HG02938 (cell line): ENCODE results near the gene ATF2.
"Not testable (repeated sequence)": the region's sequence is repeated elsewhere in the genome, so short reads cannot be mapped to it uniquely, and the experiment has no call there.

Experiments
- ATAC-seq: cut with Tn5 transposase; IDR thresholded peaks from one replicate; pipeline ENCODE4 v1.9.1; 2021; ENCODE audit warnings: mild to moderate bottlenecking, moderate library complexity; ENCODE audit not compliant: unreplicated experiment

ATF2 gene

DNA sequence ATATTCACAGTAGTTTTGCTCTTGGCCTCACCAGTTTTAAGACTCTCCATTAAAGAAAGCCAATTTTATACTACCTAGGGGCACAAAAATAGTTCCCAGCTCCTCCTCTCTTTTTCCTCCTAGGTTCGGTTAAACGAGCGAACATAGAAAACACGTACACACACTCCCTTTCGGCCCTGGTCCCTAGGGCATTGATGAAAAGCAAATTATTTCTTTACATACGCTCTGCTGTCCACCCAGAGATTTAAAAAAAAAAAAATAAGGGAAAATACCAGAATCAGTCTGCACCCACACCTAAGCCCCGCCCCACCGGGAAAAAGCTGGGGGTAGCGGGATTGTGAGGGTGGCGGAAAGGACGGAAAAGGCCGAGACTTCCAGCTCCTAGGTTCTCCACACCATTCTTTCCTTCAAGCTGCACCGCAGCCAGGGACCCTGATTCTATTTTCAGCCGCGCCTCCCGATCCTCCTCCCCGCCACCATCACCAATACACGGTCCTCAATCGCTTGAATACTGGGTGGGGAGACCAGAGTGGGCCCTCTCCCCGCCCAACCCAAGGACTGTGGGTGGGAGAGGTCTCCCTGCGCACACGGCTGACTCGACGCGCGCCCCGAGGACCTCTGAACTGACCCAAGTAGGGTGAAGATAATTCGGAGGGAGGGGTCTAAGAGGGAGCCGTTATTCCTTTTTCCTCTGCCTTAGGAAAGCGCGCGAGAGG lies 769 bp downstream of the ATF2 start:
- peak; percentile 1 for ATAC-seq

- no peak for ATAC-seq
Observed at GRCh38 chr2:175166216-175166824, 1.7 kb downstream of the ATF2 start.

- no peak for ATAC-seq
Observed at GRCh38 chr2:175164235-175164634, 3.8 kb downstream of the ATF2 start.

- no peak for ATAC-seq
Observed at GRCh38 chr2:175158894-175159293, 9.1 kb downstream of the ATF2 start.

DNA sequence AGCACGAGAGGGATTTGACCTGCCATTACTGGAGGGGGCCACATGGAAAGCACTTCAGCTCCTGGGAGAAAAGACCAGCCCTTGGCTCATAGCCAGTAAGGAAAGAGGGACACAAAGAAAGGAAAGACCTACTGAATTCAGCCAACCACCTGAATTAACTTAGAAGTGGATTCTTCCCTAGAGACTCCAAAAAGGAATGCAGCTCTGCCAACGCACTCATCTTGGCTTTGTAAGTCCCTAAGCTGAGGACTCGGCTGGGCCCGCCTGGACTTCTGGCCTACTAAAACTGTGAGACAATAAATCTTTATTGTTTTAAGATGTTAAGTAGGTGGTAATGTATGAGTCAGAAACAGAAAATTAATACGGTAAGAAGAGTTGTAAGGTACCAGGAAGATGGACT lies 11.5 kb downstream of the ATF2 start:
- ATAC-seq: no peak

DNA sequence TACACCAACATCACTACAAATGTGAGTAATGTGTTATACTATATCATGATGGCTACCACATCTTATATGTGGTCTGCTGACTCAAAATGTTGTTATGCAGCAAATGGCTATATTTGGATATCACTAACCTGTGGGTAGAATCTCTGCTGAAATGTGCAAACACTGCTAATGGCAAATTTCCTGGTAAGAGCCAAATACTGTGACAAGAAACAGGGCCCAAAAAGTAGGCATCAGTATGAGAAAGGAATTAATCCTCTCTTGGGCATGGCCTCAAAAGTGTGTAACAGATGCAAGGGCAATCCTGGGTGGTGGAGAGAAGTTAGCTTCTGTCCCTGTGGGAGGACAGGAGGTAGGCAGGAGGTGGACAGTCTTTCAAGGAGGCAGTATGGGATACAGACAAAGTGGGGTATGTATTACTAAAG lies 13.3 kb downstream of the ATF2 start:
- no peak for ATAC-seq

DNA sequence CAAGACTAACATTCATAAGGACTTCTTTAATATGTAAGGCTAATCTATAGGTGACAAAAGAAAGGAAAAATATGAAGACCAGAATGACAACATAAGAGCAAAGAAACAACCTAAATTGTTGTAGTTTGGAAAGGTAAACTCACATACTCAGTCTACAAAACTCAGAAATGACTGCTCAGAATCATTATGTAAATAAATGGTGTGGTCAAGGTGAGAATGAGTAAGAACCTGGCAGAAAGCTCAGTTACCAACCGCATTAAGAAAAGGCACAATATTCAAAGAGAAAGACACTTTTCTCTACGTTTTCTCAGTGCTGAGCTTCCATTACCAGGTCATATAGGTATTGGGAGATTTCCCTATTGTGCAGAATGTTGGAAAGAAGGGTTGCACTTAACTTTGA lies 15.8 kb downstream of the ATF2 start:
- ATAC-seq: peak; percentile 83

GRCh38 chr2:175151791-175152190 lies 16.2 kb downstream of the ATF2 start:
- ATAC-seq: no peak

DNA sequence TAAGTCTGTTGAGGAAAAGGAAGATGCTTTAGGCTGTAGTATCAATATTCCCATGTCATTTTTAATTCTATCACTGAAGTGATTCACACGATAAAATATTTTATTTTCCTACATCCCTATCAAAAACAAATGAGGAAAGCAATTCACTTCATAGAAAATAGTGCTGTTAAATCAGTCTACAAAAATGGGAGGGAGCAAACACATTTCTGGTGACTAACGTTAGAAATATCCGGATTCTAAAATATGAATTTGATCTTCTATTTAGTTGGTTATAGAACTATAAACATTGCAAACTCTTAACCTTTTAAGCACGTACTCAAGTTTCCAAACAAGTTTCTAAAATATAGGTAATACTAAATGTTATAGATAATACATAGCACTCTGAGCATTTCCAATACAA lies 20.8 kb downstream of the ATF2 start:
- no peak for ATAC-seq

DNA sequence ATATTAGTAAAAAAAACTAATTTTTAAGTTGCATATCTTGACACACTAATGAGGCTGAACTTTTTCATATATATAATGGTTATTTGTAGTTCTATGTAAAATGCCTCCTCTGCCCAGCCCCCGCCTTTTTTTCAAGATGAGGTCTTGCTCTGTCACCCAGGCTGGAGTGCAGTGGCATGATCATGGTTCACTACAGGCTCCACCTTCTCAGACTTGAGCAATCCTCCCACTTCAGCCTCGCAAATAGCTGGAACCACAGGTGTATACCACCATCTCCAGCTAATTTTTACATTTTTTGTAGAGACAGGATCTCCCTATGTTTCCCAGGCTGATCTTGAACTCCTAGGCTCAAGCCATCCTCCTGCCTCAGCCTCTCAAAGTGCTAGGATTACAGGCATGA lies 24.3 kb downstream of the ATF2 start:
- ATAC-seq: no peak

- ATAC-seq: no peak
Observed at GRCh38 chr2:175143191-175143590, 24.8 kb downstream of the ATF2 start.

DNA sequence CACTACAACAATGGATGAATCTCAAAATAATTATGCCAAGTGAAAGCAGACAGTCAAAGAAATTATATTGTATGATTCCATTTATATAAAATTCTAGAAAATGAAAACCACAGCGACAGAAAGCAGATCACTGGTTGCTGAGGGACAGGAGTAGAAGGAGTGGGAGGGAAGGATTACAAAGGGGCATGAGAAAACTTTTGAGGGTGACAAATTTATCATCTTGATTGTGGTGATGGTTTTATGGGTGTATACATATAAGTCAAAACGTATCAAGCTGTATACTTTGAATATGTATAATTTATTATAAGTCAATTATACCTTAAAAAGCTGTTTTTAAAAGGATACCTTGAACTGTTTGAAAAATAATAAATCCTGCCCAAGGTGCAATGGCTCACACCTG lies 27.7 kb downstream of the ATF2 start:
- no peak for ATAC-seq

DNA sequence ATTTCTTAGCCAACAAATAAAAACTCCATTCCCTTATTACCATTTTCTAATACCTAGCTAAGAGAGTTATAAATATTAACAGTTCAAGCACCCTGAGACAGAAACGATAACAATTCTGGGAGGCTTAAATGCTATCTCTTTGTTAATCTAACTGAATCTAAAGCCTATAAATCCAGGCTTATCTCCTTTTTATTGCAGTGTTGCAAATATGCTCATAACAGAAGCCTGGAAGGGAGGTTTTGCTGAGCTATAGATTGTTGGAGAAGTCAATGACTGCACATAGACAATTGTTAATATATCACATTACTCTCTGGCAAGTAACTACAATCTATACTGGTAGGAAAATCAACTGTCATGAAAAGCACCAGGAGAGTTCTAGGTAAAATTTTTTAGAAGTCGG lies 30.2 kb downstream of the ATF2 start:
- no peak for ATAC-seq

DNA sequence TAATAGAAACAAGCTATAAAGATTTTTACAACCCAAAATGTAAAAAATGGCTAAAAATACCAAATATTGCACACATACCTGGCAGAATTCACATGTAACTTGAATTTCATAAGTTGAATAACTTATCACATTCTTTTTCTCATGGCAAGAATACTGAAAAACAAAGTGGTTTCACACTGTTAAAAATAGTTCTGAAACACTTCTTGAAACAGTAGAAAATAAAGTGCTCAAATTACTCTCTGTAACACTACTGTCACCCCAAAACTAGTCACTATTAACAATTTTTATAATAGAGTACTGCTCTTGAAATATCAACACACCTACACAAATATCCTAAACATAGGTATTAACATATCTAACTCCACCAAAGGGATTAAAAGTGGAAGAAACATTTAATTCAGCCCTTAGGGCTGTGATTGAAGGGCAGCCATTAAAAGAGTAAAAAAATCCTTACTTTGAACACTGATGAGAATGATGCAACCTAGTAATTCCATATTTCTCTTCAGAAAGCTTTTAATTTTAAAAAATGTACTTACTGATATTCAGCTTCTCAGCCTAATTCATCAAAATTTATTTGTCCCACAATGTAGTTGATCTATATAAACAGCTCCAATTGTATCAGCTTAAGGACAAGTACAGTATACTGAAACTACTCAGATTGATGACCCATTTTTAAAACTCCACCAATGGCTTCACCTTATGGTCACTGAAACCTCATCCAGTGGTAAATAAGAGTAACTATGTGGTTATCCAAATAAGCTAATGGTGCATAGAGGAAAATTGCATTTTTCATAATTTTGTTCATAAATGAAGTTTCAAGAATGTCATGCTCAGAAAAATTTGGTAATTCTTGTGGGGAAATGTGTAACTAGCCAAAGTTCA lies 31.4 kb downstream of the ATF2 start:
- peak; percentile 72 for ATAC-seq

DNA sequence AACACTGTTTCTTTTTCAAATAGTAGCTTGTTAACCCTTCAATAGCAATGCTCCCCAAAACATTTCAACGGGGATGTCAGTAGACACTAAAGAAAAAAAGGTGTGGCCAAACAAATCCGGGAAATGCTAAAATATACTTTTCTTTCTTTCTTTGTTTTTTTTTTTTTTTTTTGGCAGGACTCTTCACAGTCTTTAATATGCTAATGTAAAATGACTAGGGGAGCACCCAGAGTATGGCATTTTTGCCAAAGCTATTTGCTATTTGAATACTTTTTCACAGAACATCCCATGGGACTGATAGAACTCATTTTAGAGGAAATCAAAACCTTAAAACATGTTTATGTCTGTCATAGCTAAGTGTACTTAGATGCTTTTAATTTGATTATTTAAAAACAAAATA lies 32.1 kb downstream of the ATF2 start:
- ATAC-seq: no peak

GRCh38 chr2:175135177-175135576 lies 32.8 kb downstream of the ATF2 start:
- ATAC-seq: no peak

- ATAC-seq: no peak
Observed at GRCh38 chr2:175131252-175131651, 36.8 kb downstream of the ATF2 start.

DNA sequence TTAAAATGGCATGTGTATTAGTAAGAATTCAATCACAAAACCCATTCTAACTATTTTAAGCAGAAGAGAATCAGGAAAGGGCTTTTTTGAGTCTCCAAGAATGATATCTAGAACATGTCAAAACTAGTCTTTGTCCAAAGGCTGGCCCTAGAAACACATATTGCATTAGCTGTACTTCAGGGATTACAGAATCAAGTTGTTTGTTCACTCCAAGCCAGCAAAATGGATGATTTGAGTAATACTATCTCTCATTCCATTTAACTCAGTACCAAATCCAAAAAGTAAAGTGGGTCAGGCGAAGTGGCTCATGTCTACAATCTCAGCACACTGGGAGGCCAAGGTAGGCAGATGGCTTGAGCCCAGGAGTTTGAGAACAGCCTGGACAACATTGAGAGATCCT lies 41.3 kb downstream of the ATF2 start:
- no peak for ATAC-seq

- no peak for ATAC-seq
Observed at GRCh38 chr2:175123254-175123653, 44.7 kb downstream of the ATF2 start.

GRCh38 chr2:175111200-175111657 lies 56.8 kb downstream of the ATF2 start:
- peak; percentile 81 for ATAC-seq

DNA sequence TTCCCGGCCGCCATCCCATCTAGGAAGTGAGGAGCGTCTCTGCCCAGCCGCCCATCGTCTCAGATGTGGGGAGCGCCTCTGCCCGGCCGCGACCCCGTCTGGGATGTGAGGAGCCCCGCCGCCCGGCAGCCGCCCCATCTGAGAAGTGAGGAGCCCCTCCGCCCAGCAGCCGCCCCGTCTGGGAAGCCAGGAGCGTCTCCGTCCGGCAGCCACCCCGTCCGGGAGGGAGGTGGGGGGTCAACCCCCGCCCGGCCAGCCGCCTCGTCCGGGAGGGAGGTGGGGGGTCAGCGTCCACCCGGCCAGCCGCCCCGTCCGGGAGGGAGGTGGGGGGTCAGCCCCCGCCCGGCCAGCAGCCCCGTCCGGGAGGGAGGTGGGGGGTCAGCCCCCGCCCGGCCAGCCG lies 59.9 kb downstream of the ATF2 start:
- not testable (repeated sequence) for ATAC-seq

DNA sequence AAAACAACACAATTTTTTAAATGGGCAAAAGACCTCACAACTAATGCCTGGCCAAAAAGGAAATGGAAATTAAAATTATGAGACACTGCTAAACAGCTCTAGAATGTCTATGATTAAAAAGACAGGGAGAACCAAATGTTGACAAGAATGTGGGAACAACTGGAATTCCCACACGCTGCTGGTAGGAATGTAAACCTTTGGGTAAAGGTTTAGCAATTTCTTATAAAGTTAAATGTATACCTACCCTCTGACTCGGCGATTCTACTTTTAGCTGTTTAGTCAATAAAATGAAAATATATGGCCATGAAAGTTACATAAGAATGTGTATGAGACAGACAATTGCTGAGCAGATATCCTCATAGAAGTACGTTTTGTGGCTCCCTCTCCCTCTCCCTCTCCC lies 60.9 kb downstream of the ATF2 start:
- ATAC-seq: no peak
